ENCODE results near the gene SLC25A18. TPM values are rescaled to one million over a fixed set of nuclear protein-coding genes. Genes with fewer than 3 reads are reported as not detected.

The SLC25A18 gene
- polyA plus RNA-seq, 1 experiment, result not detected

DNA sequence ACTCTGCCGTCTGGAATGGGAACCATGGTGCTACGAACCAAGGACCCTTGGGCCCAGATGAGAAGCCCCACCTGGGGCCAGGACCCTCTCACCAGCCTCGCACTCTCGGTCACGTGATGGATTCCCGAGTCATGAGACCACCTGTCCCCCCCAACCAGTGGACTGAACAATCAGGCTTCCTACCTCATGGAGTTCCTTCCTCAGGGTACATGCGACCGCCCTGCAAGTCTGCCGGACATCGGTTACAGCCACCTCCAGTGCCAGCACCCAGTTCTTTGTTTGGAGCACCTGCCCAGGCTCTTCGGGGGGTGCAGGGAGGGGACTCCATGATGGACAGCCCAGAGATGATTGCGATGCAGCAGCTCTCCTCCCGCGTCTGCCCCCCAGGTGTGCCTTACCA lies 20.8 kb upstream of the SLC25A18 start:
- no peak for DNase-seq (ENCODE audit: low read depth, low spot score)
- no peak for TF ChIP-seq CTCF (IDR thresholded peaks at IDR 0.05; ENCODE audit: low read depth, low read length)
- Histone ChIP-seq H3K9me3 (ENCODE audit: control insufficient read depth, insufficient read depth, low read length) (no peaks in the 10 kb centered on the region), H3K27ac (ENCODE audit: low read depth, low read length) (no peak overlapping the region), H3K4me3 (ENCODE audit: low read depth, low read length) (no peak overlapping the region), H3K27me3 (ENCODE audit: control insufficient read depth, insufficient read depth, low read length) (peaks cover 4% of the 10 kb centered on the region)
- POLR2A ChIA-PET, result no interaction called here
- CTCF ChIA-PET, result interaction anchor here (2.0 kb wide), 1 partner anchor 16 kb away, joined by 8 read pairs; no protein-coding TSS in a partner anchor

DNA sequence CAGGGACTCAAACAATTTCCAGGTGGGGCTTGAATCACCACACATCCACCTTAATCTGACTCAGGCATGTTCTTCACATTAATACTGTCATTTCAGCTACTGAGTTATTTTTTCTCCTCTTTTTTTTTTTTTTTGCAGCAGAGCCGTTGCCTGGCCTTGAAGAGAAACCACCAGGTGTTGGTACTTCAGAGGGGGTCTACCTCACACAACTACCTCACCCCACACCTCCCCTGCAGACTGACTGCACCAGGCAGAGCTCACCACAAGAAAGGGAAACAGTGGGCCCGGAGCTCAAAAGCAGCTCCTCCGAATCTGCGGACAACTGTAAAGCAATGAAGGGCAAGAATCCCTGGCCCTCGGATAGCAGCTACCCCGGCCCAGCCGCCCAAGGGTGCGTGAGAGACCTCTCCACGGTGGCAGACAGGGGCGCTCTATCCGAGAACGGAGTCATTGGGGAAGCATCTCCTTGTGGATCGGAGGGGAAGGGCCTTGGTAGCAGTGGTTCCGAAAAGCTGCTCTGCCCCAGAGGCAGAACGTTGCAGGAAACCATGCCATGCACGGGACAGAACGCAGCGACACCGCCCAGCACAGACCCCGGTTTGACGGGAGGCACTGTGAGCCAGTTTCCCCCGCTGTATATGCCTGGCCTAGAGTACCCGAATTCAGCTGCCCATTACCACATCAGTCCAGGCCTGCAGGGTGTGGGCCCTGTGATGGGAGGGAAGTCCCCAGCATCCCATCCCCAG lies 15.1 kb upstream of the SLC25A18 start:
- H3K27ac ChIP-seq (ENCODE audit: low read depth, low read length), result no peak overlapping the region
- no peak for DNase-seq (ENCODE audit: low read depth, low spot score)
- no peak overlapping the region for H3K4me3 ChIP-seq (ENCODE audit: low read depth, low read length)
- no peak for TF ChIP-seq CTCF (IDR thresholded peaks at IDR 0.05; ENCODE audit: low read depth, low read length)
- no peaks in the 10 kb centered on the region for H3K27me3 ChIP-seq (ENCODE audit: control insufficient read depth, insufficient read depth, low read length)
- ChIA-PET POLR2A (no interaction called here), CTCF (interaction anchor here (0.6 to 1.3 kb wide), 2 partner anchors 10 to 631 kb away, joined by 3 to 8 read pairs; no protein-coding TSS in a partner anchor)
- H3K9me3 ChIP-seq (ENCODE audit: control insufficient read depth, insufficient read depth, low read length), result no peaks in the 10 kb centered on the region

GRCh38 chr22:17548756-17549035 lies 14.6 kb upstream of the SLC25A18 start:
- CTCF ChIA-PET, result interaction anchor here (1.3 kb wide), 1 partner anchor 9 kb away, joined by 8 read pairs; no protein-coding TSS in a partner anchor
- DNase-seq (ENCODE audit: low read depth, low spot score), result no peak
- Histone ChIP-seq H3K9me3 (ENCODE audit: control insufficient read depth, insufficient read depth, low read length) (no peaks in the 10 kb centered on the region), H3K27me3 (ENCODE audit: control insufficient read depth, insufficient read depth, low read length) (no peaks in the 10 kb centered on the region), H3K27ac (ENCODE audit: low read depth, low read length) (no peak overlapping the region), H3K4me3 (ENCODE audit: low read depth, low read length) (no peak overlapping the region)
- TF ChIP-seq CTCF (IDR thresholded peaks at IDR 0.05; ENCODE audit: low read depth, low read length), result no peak
- POLR2A ChIA-PET, result no interaction called here

DNA sequence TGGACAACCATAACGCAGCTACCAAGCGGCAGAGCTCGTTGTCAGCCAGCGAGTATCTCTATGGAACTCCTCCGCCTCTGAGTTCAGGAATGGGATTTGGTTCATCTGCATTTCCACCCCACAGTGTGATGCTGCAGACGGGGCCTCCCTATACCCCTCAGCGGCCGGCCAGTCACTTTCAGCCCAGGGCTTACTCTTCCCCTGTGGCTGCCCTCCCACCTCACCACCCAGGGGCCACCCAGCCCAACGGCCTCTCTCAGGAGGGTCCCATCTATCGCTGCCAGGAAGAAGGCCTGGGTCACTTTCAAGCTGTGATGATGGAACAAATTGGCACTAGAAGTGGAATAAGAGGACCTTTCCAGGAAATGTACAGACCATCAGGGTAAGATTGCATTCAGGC lies 14.1 kb upstream of the SLC25A18 start:
- Histone ChIP-seq H3K27me3 (ENCODE audit: control insufficient read depth, insufficient read depth, low read length) (no peaks in the 10 kb centered on the region), H3K27ac (ENCODE audit: low read depth, low read length) (no peak overlapping the region), H3K9me3 (ENCODE audit: control insufficient read depth, insufficient read depth, low read length) (no peaks in the 10 kb centered on the region), H3K4me3 (ENCODE audit: low read depth, low read length) (no peak overlapping the region)
- ChIA-PET CTCF (interaction anchor here (1.3 kb wide), 1 partner anchor 9 kb away, joined by 8 read pairs; no protein-coding TSS in a partner anchor), POLR2A (no interaction called here)
- DNase-seq (ENCODE audit: low read depth, low spot score), result no peak
- TF ChIP-seq CTCF (IDR thresholded peaks at IDR 0.05; ENCODE audit: low read depth, low read length), result no peak

GRCh38 chr22:17549655-17550054 lies 13.6 kb upstream of the SLC25A18 start:
- ChIA-PET CTCF (interaction anchor here (1.3 kb wide), 1 partner anchor 8 kb away, joined by 8 read pairs; no protein-coding TSS in a partner anchor), POLR2A (no interaction called here)
- no peak for TF ChIP-seq CTCF (IDR thresholded peaks at IDR 0.05; ENCODE audit: low read depth, low read length)
- Histone ChIP-seq H3K27me3 (ENCODE audit: control insufficient read depth, insufficient read depth, low read length) (no peaks in the 10 kb centered on the region), H3K27ac (ENCODE audit: low read depth, low read length) (no peak overlapping the region), H3K4me3 (ENCODE audit: low read depth, low read length) (no peak overlapping the region), H3K9me3 (ENCODE audit: control insufficient read depth, insufficient read depth, low read length) (no peaks in the 10 kb centered on the region)
- no peak for DNase-seq (ENCODE audit: low read depth, low spot score)

Measured in AG04450 (cell line).